H1 (cell line): ENCODE data around the gene CHD3. TPM values are rescaled to one million over a fixed set of nuclear protein-coding genes. Genes with fewer than 3 reads are reported as not detected.

ENCODE experiments used
- CTCF ChIA-PET: fragments of 300-600 bp; sonication (Branson Sonifier 250); formaldehyde crosslinking; loops from one replicate; lab custom pipeline; 2021; ENCODE audit not compliant: partially characterized antibody; lab: Charles Lee
- POLR2A ChIA-PET: fragments of 300-600 bp; sonication (Branson Sonifier 250); formaldehyde crosslinking; loops from one replicate; lab custom pipeline; 2021; ENCODE audit warnings: inconsistent platforms; ENCODE audit not compliant: partially characterized antibody; lab: Charles Lee
- DNase-seq, 2 experiments: peaks; one replicate each; pipeline versions ENCODE4 v3.0.0 to v3.0.0-alpha.2; 2010 to 2022; ENCODE audit warnings: low spot score in 2 of 2, low read depth in 1 of 2, mixed read lengths in 1 of 2
- FAIRE-seq: peaks from 2 replicates; lab custom pipeline; 2011; peaks lifted over from hg19 to GRCh38; lab: Jason Lieb, UNC
- H2AFZ ChIP-seq: 2 replicates; pipeline ENCODE4 v1.8.1; 2012; ENCODE audit warnings: low read length, inconsistent platforms
- H2AK5ac ChIP-seq: 2 replicates; pipeline ENCODE4 v1.6.1; 2013; ENCODE audit warnings: low read depth, low read length
- H2BK120ac ChIP-seq: replicated peaks from 2 replicates; pipeline ENCODE3; 2013; ENCODE audit warnings: low read depth, low read length, inconsistent platforms
- H2BK12ac ChIP-seq: 2 replicates; pipeline ENCODE4 v1.6.1; 2013; ENCODE audit warnings: low read depth, low read length
- H2BK15ac ChIP-seq: 2 replicates; pipeline ENCODE4 v1.6.1; 2013; ENCODE audit warnings: low read length
- H2BK20ac ChIP-seq: 2 replicates; pipeline ENCODE4 v1.6.1; 2013; ENCODE audit warnings: low read length
- H2BK5ac ChIP-seq: 2 replicates; pipeline ENCODE4 v1.6.1; 2013; ENCODE audit warnings: low read depth, low read length
- H3K14ac ChIP-seq: 2 replicates; pipeline ENCODE4 v1.6.1; 2013; ENCODE audit warnings: inconsistent platforms; ENCODE audit not compliant: insufficient read length
- H3K18ac ChIP-seq: 2 replicates; pipeline ENCODE4 v1.6.1; 2013; ENCODE audit warnings: low read length; ENCODE audit errors: extremely low read depth
- H3K23ac ChIP-seq: 2 replicates; pipeline ENCODE4 v1.6.1; 2013; ENCODE audit warnings: inconsistent platforms; ENCODE audit not compliant: insufficient read length
- H3K23me2 ChIP-seq: 2 replicates; pipeline ENCODE4 v1.6.1; 2013; ENCODE audit warnings: low read depth, low read length
- H3K27ac ChIP-seq: 2 replicates; pipeline ENCODE4 v1.6.1; 2011; ENCODE audit warnings: low read depth, low read length, inconsistent platforms
- H3K27me3 ChIP-seq, 4 experiments: replicated peaks in 1 of 4; 1 replicate in 1 of 4; 2 replicates in 3 of 4; pipeline versions ENCODE4 v1.6.1 to v1.8.1; 2011 to 2013; ENCODE audit warnings: low read length in 3 of 4, mild to moderate bottlenecking in 3 of 4, inconsistent platforms in 2 of 4, mixed read lengths in 2 of 4, moderate library complexity in 1 of 4; ENCODE audit not compliant: control insufficient read depth in 3 of 4, insufficient read depth in 3 of 4; ENCODE audit errors: extremely low read depth in 1 of 4
- H3K36me3 ChIP-seq, 4 experiments: 2 replicates each; pipeline versions ENCODE4 v1.6.1 to v1.8.1; 2011 to 2013; ENCODE audit warnings: mild to moderate bottlenecking in 4 of 4, low read length in 3 of 4, moderate library complexity in 2 of 4, control low read depth in 1 of 4, inconsistent platforms in 1 of 4; ENCODE audit not compliant: insufficient read depth in 4 of 4, control insufficient read depth in 2 of 4
- H3K4ac ChIP-seq: replicated peaks from 2 replicates; pipeline ENCODE3; 2013; ENCODE audit warnings: low read length, low read depth, mixed read lengths, inconsistent platforms; ENCODE audit not compliant: insufficient read length
- H3K4me1 ChIP-seq, 4 experiments: replicated peaks in 1 of 4; 1 replicate in 1 of 4; 2 replicates in 3 of 4; pipeline versions ENCODE4 v1.6.1 to v1.8.1; 2011 to 2013; ENCODE audit warnings: low read length in 3 of 4, inconsistent platforms in 2 of 4, mixed read lengths in 1 of 4; ENCODE audit not compliant: insufficient read depth in 4 of 4, control insufficient read depth in 3 of 4
- H3K4me2 ChIP-seq, 2 experiments: 2 replicates each; pipeline versions ENCODE4 v1.6.1 to v1.8.1; 2011 to 2013; ENCODE audit warnings: low read depth in 2 of 2, low read length in 2 of 2, control low read depth in 1 of 2, inconsistent platforms in 1 of 2, mild to moderate bottlenecking in 1 of 2; ENCODE audit not compliant: insufficient read depth in 1 of 2
- H3K4me3 ChIP-seq, 4 experiments: fragments of 200-600, 300-600 bp in 1 of 4; sonication (generic), shearing (Covaris generic), sonication (Bioruptor Twin) in 1 of 4; 2 replicates each; pipeline versions ENCODE4 v1.5.1 to v1.8.1; 2011 to 2016; ENCODE audit warnings: low read length in 4 of 4, low read depth in 3 of 4, control low read depth in 2 of 4, inconsistent platforms in 2 of 4, mild to moderate bottlenecking in 2 of 4, mixed read lengths in 1 of 4, moderate library complexity in 1 of 4; ENCODE audit not compliant: insufficient read depth in 2 of 4; ENCODE audit errors: extremely low read depth in 1 of 4
- H3K56ac ChIP-seq: replicated peaks from 2 replicates; pipeline ENCODE3; 2013; ENCODE audit warnings: low read depth, mild to moderate bottlenecking, mixed read lengths, low read length, inconsistent platforms; ENCODE audit not compliant: insufficient read length
- H3K79me1 ChIP-seq: 2 replicates; pipeline ENCODE4 v1.6.1; 2013; ENCODE audit warnings: low read depth, low read length, control low read depth
- H3K79me2 ChIP-seq, 2 experiments: 2 replicates each; pipeline versions ENCODE4 v1.6.1 to v1.8.1; 2012 to 2013; ENCODE audit warnings: low read length in 2 of 2, mild to moderate bottlenecking in 2 of 2, inconsistent platforms in 1 of 2; ENCODE audit not compliant: insufficient read depth in 2 of 2, control insufficient read depth in 1 of 2
- H3K9ac ChIP-seq, 4 experiments: replicated peaks in 1 of 4; 1 replicate in 1 of 4; 2 replicates in 3 of 4; pipeline versions ENCODE4 v1.6.1 to v1.8.1; 2011 to 2013; ENCODE audit warnings: low read depth in 3 of 4, low read length in 3 of 4, control low read depth in 2 of 4, mild to moderate bottlenecking in 2 of 4, moderate library complexity in 2 of 4, inconsistent platforms in 1 of 4; ENCODE audit errors: extremely low read depth in 1 of 4
- H3K9me3 ChIP-seq, 2 experiments: 2 replicates each; pipeline versions ENCODE4 v1.6.1 to v1.8.1; 2012 to 2013; ENCODE audit warnings: mild to moderate bottlenecking in 2 of 2, moderate library complexity in 2 of 2, control low read depth in 1 of 2, inconsistent platforms in 1 of 2, low read depth in 1 of 2, low read length in 1 of 2, mixed read lengths in 1 of 2; ENCODE audit not compliant: insufficient read depth in 2 of 2
- H4K20me1 ChIP-seq, 2 experiments: replicated peaks in 1 of 2; 2 replicates each; pipeline versions ENCODE3 to v1.8.1; 2011 to 2013; ENCODE audit warnings: inconsistent platforms in 2 of 2, low read length in 2 of 2, mild to moderate bottlenecking in 1 of 2; ENCODE audit not compliant: insufficient read depth in 2 of 2, control insufficient read depth in 1 of 2
- H4K5ac ChIP-seq: 2 replicates; pipeline ENCODE4 v1.6.1; 2013; ENCODE audit warnings: low read length, low read depth, mixed read lengths, inconsistent platforms; ENCODE audit not compliant: insufficient read length
- H4K8ac ChIP-seq: 2 replicates; pipeline ENCODE4 v1.8.0; 2013; ENCODE audit warnings: mild to moderate bottlenecking, moderate library complexity, low read length, inconsistent platforms; ENCODE audit not compliant: insufficient read depth; ENCODE audit errors: extremely low read depth
- H4K91ac ChIP-seq: replicated peaks from 2 replicates; pipeline ENCODE3; 2013; ENCODE audit warnings: low read length, mixed read lengths, inconsistent platforms; ENCODE audit not compliant: insufficient read length
- BACH1 ChIP-seq: IDR thresholded peaks from 2 replicates; pipeline ENCODE4 v1.6.1; 2012; ENCODE audit warnings: low read length, improper control_type of control experiment
- BCL11A ChIP-seq, 2 experiments: IDR thresholded peaks; one replicate each; pipeline ENCODE4 v1.6.1; 2011; ENCODE audit warnings: low read depth in 2 of 2, low read length in 2 of 2, mild to moderate bottlenecking in 2 of 2
- CEBPB ChIP-seq: IDR thresholded peaks from 2 replicates; pipeline ENCODE4 v1.6.1; 2012; ENCODE audit warnings: low read depth, low read length
- CTBP2 ChIP-seq: IDR thresholded peaks from 2 replicates; pipeline ENCODE4 v1.7.0; 2011; ENCODE audit warnings: borderline replicate concordance, mild to moderate bottlenecking, moderate library complexity, mixed read lengths, low read length; ENCODE audit not compliant: insufficient read depth, insufficient read length
- HDAC6 ChIP-seq: IDR thresholded peaks from one replicate; pipeline ENCODE4 v1.7.1; 2012; ENCODE audit warnings: low read depth, mild to moderate bottlenecking, inconsistent platforms, low read length, moderate library complexity
- JUND ChIP-seq: IDR thresholded peaks from 2 replicates; pipeline ENCODE4 v1.6.1; 2011; ENCODE audit warnings: mild to moderate bottlenecking, improper control_type of control experiment, low read length
- KDM5A ChIP-seq: fragments of 200-600 bp; IDR thresholded peaks from 2 replicates; pipeline ENCODE4 v1.7.1; 2012; ENCODE audit warnings: mild to moderate bottlenecking, low read length, inconsistent platforms, mixed read lengths
- MAFK ChIP-seq: IDR thresholded peaks from 2 replicates; pipeline ENCODE4 v1.6.1; 2012; ENCODE audit warnings: low read depth, mild to moderate bottlenecking, improper control_type of control experiment, low read length
- NRF1 ChIP-seq: IDR thresholded peaks from 2 replicates; pipeline ENCODE4 v1.6.1; 2011; ENCODE audit warnings: mild to moderate bottlenecking, low read depth, low read length, improper control_type of control experiment
- PHF8 ChIP-seq: fragments of 200-600 bp; sonication (generic); conservative IDR thresholded peaks from 2 replicates; pipeline ENCODE4 v1.7.1; 2012; ENCODE audit warnings: low read depth, mild to moderate bottlenecking, inconsistent platforms, low read length, moderate library complexity
- SAP30 ChIP-seq: fragments of 300-600 bp; sonication (generic); IDR thresholded peaks from 2 replicates; pipeline ENCODE4 v1.7.1; 2012; ENCODE audit warnings: low read length, moderate library complexity, mild to moderate bottlenecking, inconsistent platforms; ENCODE audit not compliant: insufficient read depth, insufficient replicate concordance
- SIN3A ChIP-seq, 2 experiments: IDR thresholded peaks in 1 of 2; conservative IDR thresholded peaks in 1 of 2; 2 replicates each; pipeline ENCODE4 v1.6.1; 2011 to 2012; ENCODE audit warnings: low read length in 2 of 2, improper control_type of control experiment in 1 of 2, low read depth in 1 of 2, mild to moderate bottlenecking in 1 of 2
- WGBS, 2 experiments: shearing (Covaris generic) in 1 of 2; methylation state at CpG; one replicate each; pipeline versions ENCODE4 v1.1.6 to v1.1.7; 2013 to 2015; ENCODE audit warnings: low lambda C conversion rate in 2 of 2, mixed read lengths in 2 of 2, inconsistent platforms in 1 of 2, low coverage in 1 of 2, missing lambda C conversion rate in 1 of 2; ENCODE audit not compliant: insufficient replicate concordance in 2 of 2, insufficient coverage in 1 of 2, insufficient read length in 1 of 2; ENCODE audit errors: extremely low coverage in 1 of 2, missing lambda C conversion rate in 1 of 2; 5-methylcytosine and 5-hydroxymethylcytosine counted together
- polyA plus RNA-seq, 7 experiments: library from polyadenylated mRNA; depleted of rRNA in 3 of 7; stranded (reverse) in 5 of 7; unstranded in 2 of 7; fragments of >200 nt in 5 of 7; fragments of 200-250 nt in 2 of 7; gene quantifications; 1 replicate in 5 of 7; 2 replicates in 1 of 7; 4 replicates in 1 of 7; pipeline versions ENCODE4 v1.2.1 to v1.2.3, GENCODE V29; 2011 to 2013; ENCODE audit warnings: missing spikeins in 2 of 7, mixed read lengths in 2 of 7
- total RNA-seq: library from RNA; stranded (reverse); fragmentation: NEBNext Ultra II Directional; extraction: Animal tissue kit (Norgen Biotek cat#: 25700); gene quantifications from 2 replicates; pipeline ENCODE4 v1.2.1, GENCODE V29; 2021

Gene CHD3
- total and polyA plus RNA-seq, 2 of the 8 experiments (the other 6 are each of a cell fraction or from before 2014, with no cell fraction given) = 12.3 to 12.9 TPM

DNA sequence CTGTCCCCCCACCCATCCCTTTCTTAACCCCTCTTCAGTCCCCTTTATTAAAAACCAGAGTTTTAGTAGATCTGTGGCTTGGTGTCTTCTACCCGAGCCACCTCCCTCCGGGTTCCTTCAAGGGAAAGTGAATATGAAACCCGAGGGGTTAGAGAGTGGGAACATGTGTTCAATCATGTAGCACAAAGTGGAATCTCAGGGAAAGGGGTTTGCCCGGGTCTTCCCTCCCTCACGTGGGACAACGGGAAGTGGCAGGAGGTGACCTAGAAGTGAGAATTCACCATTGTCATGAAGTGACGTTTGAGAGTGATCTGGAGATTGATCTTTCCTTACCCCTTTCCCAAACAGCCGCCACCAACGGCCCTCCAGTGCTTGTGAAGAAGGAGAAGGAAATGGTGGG, 22.5 kb downstream of the CHD3 start:
- H2BK15ac ChIP-seq = no peak overlapping the region
- H3K18ac ChIP-seq = no peak overlapping the region
- H3K79me2 ChIP-seq = no peaks in the 10 kb centered on the region
- no peak overlapping the region for H2BK20ac ChIP-seq
- no peak overlapping the region for H4K91ac ChIP-seq
- H2BK12ac ChIP-seq = no peak overlapping the region
- no peaks in the 10 kb centered on the region for H3K9me3 ChIP-seq
- no peak overlapping the region for H2AK5ac ChIP-seq
- peaks cover 0 to 2% of the 10 kb centered on the region in 2 experiments for H4K20me1 ChIP-seq
- H3K23me2 ChIP-seq = peaks cover 7% of the 10 kb centered on the region
- no peak overlapping the region for H3K4me2 ChIP-seq
- no peak overlapping the region for H3K14ac ChIP-seq
- H3K9ac ChIP-seq = no peak overlapping the region
- no peak overlapping the region for H3K23ac ChIP-seq
- H4K8ac ChIP-seq = no peak overlapping the region; the same call in 1 of the 2 replicates
- H2AFZ ChIP-seq = no peak overlapping the region
- no peak overlapping the region for H2BK120ac ChIP-seq
- no peak overlapping the region for H3K4me3 ChIP-seq
- peaks cover 0 to 12% (median 9%) of the 10 kb centered on the region in 4 experiments; a peak in 6 of 7 replicates for H3K27me3 ChIP-seq
- H3K27ac ChIP-seq = no peak overlapping the region
- no peak overlapping the region for H3K4ac ChIP-seq
- 84% methylated on average over 9 of the region's 9 CpGs; no CpG with 5 or more reads in 1 of the 2 experiments for WGBS, 2 experiments
- ChIA-PET POLR2A (interaction anchor here (0.9 to 1.1 kb wide), 2 partner anchors 8 to 33 kb away, joined by 3 read pairs; no protein-coding TSS in a partner anchor), CTCF (interaction anchor here (0.8 to 6.0 kb wide), 10 partner anchors 10 to 226 kb away, joined by 3 to 57 read pairs (median 6); partner anchors contain the start of gene CHD3)
- no peak overlapping the region for H4K5ac ChIP-seq
- peaks cover 0 to 3% (median 1%) of the 10 kb centered on the region in 4 experiments; a peak in 4 of 8 replicates for H3K36me3 ChIP-seq
- no peak for TF ChIP-seq NRF1
- TF ChIP-seq MAFK = no peak
- TF ChIP-seq CEBPB = no peak
- no peak for TF ChIP-seq JUND
- no peak for TF ChIP-seq BACH1
- no peak for TF ChIP-seq KDM5A
- TF ChIP-seq PHF8 = no peak
- no peak for TF ChIP-seq SAP30
- no peak for TF ChIP-seq CTBP2
- no peak for TF ChIP-seq BCL11A (IDR thresholded peaks at IDR 0.05; ENCODE audit: low read depth in 2 of 2, low read length in 2 of 2)
- no peak for TF ChIP-seq SIN3A (conservative IDR thresholded peaks at IDR 0.05 in 1 of 2, IDR thresholded peaks at IDR 0.05 in 1 of 2; ENCODE audit: low read depth in 1 of 2, low read length in 2 of 2)
- TF ChIP-seq HDAC6 = no peak
- H3K79me1 ChIP-seq = no peaks in the 10 kb centered on the region
- no peak overlapping the region for H3K56ac ChIP-seq
- DNase-seq = no peak
- FAIRE-seq = no peak
- peaks cover 0 to 6% (median 3%) of the 10 kb centered on the region in 4 experiments; a peak in 5 of 7 replicates for H3K4me1 ChIP-seq
- H2BK5ac ChIP-seq = no peak overlapping the region
